K562 (cell line): ENCODE results near the gene RNF19B.

Source experiments
- FOXP4 ChIP-seq: sonication (generic); formaldehyde crosslinking; IDR thresholded peaks from 2 replicates; pipeline ENCODE4 v1.8.0; 2022; ENCODE audit warnings: mild to moderate bottlenecking, missing genetic modification reagents, borderline replicate concordance
- POU5F1 ChIP-seq: fragments of 150-350 bp; IDR thresholded peaks from 2 replicates; pipeline ENCODE4 v1.6.1; 2014; ENCODE audit warnings: borderline replicate concordance, low read length, low read depth, mild to moderate bottlenecking; ENCODE audit not compliant: partially characterized antibody
- SPI1 ChIP-seq: IDR thresholded peaks from 2 replicates; pipeline ENCODE4 v1.6.1; 2011; ENCODE audit warnings: low read depth, low read length, control low read depth, borderline replicate concordance
- TAF1 ChIP-seq: IDR thresholded peaks from 2 replicates; pipeline ENCODE4 v1.6.1; 2011; ENCODE audit warnings: mild to moderate bottlenecking, low read length, moderate library complexity; ENCODE audit not compliant: insufficient read depth, control insufficient read depth, severe bottlenecking; ENCODE audit errors: extremely low read depth

- TF ChIP-seq SPI1 (no peak), TAF1 (no peak), FOXP4 (CRISPR knock-in tag) (no peak), POU5F1 (no peak)
Measured at GRCh38 chr1:32985226-32985625, 20.6 kb upstream of the RNF19B start.
